Stimulated activated CD8-positive, alpha-beta memory T cell treated with anti-CD3 and anti-CD28 coated beads, Interleukin-4, amount 100 ng/mL, for 24 hours (primary cell): ENCODE data around the gene SFMBT1.
A peak's percentile ranks its signal among the peaks of the same experiment; 100 is the strongest.

Source experiments
- DNase-seq: peaks from one replicate; pipeline ENCODE4 v3.0.0-alpha.2; 2020; ENCODE audit warnings: low read depth

Gene SFMBT1

DNA sequence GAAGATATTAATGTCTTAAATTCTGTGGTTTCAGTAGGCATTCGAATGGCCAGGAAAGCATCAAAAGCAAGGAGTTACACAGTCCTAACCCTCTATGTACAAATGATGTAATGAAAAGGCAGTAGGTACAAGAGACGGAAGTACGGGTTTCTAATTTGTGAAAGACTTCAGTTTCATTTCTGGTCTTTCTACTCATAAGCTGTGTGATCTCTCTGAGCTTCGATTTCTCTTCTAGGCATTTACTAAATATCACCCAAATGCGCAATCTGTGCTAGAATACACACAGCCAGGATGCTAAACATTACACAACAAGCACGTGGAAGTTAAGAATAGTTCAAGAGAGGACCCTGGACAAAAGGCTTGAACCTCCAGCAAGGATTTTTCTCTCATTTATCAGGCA lies 130.6 kb downstream of the SFMBT1 start:
- DNase-seq: no peak

DNA sequence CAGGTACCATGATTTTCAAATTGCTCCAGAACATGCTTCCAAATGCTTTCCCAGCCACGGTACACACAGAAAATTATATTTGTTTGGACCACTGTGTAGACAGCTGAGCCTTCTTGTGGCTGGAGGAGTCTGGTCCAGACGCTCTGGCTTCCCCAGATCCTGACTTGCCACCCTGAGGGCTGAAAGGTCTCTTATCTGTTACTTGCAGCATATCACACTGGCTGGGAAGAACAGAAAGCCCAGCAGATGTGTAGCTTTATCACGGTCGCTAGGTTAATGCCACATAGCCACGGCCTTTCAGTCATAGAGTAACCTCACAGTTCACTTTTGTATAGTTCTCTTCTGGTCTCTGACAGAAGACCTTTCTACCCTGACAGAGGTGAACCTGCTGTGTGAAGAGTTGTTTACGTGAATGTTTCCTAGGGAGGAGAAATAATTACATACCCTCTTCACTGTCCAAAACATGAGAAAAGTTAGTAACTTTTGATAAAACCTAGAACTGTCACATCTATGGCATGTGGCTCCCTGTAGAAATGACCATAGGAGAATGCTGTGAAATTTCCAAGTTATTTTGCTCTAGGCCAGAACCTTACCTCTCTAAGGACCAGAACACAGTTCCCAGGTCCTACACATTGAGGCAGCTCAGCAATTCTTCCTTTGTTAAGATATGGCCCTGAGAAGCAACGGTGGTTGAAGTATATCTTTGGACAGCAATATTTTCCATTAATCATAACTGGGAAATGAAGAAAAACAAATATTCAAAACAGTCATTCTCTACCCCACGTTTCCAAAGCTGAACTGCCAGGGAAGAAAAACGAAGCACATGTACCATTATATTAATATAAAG lies 132.8 kb downstream of the SFMBT1 start:
- DNase-seq: no peak

DNA sequence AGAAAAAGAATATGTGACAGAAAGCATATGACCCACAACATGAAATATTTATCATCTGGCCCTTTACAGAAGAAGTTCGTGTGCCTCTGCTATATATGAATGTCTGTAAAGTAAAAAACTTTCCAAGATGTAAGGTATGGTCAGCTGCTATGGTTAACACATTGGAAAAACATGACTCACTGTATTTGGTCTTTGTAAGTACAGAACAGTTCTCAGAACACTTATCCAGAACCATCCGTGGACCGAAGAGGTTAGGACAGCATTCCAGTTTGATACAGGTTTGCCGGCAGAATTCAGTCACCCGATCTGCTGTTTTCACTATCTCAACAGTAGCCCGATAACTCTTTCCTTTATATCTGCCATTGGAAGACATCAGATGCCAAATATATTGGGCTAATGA lies 135.1 kb downstream of the SFMBT1 start:
- DNase-seq: no peak

GRCh38 chr3:52907497-52907896 lies 138.4 kb downstream of the SFMBT1 start:
- DNase-seq: no peak

DNA sequence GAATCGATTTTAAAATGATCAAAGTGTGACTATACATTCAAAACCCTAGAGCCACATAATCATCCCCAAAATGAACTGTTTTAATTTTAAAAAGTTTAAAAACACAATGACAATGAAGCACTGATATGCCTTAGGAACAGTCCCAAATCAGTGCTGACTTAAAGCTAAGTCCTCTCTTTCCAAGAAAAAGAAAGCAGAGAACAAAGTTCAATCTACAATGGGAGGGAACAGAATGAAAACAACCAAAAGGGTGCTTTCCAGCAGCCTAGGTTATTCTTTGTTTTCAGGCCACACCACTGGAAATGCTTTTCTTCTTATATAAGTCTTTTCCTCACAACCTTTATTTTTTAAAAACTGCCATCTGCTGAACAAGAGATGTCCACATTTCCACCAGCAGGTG lies 141.3 kb downstream of the SFMBT1 start:
- no peak for DNase-seq

DNA sequence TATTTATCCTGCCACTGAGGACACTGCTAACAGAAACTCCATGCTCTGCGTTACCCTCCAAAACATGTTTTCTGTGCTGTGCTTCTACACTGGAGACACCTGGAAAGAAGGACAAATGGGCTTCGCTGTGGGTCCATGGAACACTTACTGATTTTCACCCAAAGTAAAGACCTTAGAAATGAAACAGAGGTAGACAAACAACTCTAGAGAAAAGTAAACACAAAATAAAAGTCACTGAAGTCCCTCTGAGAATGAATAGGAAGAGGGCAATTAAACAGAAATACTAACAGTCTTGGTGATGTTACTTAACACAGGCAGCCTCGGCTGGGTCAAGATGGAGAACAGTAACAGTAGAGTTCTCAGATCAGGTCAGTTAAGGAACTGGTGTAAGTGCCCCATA lies 141.9 kb downstream of the SFMBT1 start:
- no peak for DNase-seq

DNA sequence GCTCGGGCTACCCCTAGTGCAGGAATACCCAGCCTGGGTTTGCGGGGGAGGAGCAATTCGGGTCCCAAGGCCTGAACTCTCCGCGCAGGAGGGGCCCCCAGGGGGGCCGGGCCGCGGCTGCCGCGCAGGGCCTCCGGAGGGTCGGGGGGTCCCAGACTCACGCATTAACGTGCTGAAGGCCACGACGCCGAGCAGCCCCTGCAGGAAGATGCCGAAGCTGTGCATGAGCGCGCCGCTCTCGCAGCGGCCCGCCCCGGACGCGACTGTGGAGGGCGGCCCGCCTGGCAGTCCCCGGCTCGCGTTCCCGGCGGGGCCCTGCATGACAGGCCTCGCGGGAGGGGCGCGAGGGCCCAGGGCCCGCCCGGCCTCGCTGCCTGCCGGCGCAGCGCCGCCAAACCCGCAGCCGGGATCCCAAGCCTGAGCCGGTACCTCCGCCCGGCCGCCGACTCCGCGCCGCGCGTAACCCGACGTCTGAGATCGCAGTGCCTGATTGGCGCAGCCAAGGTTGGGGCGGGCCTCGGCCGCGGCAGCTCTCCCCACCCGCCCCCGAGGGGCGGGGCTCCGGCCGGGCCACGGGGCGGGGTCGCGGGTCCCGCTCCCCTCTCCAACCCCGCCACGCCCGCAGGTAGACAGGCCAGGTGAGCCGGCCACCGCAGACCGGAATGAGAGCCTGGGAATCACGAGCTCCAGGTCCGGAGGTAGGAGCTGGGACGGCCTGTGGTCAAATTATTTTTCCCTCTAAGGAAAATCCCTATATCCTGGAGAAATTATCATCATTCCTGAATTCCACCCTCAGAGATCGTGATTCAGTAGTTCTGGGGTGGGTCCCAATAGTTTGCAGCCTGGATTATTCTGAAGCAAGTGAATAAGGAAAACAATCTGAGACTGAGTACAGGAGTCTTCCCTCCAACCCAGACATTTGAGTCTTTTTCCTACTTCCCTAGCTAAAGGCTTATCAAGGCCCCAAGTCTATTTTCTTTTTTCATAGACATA lies 148.4 kb downstream of the SFMBT1 start, which contains the start of gene STIMATE:
Gene STIMATE (minus strand): TSS at position 419 of the 993 bp plus-strand sequence. CDS start 98 bp downstream, at position 321.
- DNase-seq: peak; percentile 79

GRCh38 chr3:52896613-52897012 lies 149.3 kb downstream of the SFMBT1 start:
- DNase-seq: no peak

GRCh38 chr3:52896151-52896550 lies 149.7 kb downstream of the SFMBT1 start:
- DNase-seq: no peak

- DNase-seq: no peak
Observed at GRCh38 chr3:52895418-52895817, 150.5 kb downstream of the SFMBT1 start.

DNA sequence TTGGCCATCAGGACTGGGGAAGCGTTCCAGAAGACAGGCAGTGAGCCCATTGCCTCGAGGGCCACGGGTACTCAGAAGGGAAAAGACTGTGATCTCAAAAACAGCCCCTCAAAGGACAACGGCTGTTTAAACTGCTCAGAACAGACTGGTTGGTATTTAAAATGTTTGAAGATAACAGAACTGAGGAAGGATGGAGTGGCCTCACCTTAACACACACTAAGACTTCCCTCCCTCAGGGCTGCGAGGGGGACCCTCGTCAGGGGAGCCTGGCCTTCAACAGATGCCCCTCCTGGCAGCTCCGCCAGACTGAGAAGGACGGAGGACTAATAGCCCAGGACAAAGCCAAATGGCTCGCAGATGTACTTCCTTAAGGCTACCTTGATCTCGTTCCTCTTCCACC lies 151.1 kb downstream of the SFMBT1 start:
- DNase-seq: no peak

GRCh38 chr3:52893723-52894122 lies 152.2 kb downstream of the SFMBT1 start:
- DNase-seq: no peak

DNA sequence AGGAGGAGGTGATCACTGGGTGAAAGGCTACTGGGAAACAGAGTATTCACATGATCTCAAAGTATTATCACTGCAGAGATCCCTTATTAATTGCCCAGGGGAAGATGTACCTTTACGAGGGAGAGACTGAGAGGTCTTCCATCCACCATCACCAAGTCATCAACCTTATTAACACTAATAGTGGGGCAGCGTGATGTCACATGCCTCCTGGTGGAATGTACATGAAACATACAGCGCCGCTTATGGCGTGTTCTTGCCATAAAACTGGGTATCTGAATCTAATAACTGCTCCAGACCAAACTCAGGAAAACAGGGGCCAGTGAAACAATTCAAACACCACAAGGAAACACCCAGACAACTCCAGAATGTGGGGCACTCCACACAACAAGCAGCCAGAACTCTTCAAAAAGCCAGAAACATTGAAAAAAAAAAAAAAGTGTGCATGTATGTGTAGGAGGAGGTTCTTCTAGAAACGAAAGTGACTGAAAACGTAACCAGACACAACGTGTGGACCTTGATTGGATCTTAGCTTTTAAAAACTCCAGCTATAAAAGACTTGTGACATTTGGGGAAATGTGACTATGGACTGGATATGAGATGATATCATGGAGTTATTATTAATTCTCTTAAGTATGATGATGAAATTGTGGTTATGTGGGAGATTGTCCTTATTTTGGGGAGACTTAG lies 153.1 kb downstream of the SFMBT1 start:
- no peak for DNase-seq

GRCh38 chr3:52892290-52892624 lies 153.6 kb downstream of the SFMBT1 start:
- no peak for DNase-seq

DNA sequence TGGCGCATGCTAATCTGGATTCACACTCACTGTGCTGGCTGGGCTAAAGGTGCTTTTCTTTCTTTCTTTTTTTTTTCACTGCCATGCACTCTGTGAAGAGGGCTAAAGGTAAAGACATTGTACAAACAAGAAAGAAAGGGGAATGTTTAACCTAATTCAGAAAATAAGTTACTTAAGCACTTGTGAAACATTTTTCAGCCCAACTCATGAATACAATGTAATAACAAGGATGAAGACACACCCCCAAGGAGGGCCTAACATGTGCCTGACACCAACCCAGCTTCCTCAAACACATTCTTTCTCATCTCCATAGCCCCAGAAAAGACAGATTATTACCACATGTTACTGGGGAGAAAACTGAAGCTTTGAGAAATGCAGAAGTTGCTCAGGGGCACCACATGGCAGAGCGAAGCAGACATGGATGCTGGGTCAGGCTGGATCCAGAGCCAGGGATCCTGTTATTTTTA lies 154.2 kb downstream of the SFMBT1 start:
- no peak for DNase-seq

DNA sequence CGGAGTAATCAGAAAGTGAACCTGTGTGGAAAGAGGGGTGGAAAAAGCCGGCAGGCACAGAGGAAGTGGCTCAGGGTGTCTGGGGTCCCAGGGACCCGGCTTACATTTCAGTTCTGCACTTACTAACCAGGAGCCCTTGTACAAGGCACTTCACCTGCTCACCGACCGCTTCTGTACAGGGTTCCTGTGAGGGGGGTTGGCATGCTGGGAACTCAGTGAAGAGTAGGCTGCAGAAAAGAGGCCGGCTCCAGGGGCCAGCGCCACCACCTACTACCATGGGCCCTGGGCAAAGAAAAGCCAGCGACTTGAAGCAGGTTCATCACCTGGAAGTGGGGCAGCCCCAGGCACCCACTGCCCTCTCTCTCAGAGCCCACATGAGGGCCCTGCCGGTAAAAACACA lies 154.7 kb downstream of the SFMBT1 start:
- DNase-seq: peak; percentile 20

- DNase-seq: no peak
Observed at GRCh38 chr3:52890735-52891134, 155.1 kb downstream of the SFMBT1 start.

- no peak for DNase-seq
Observed at GRCh38 chr3:52889901-52890300, 156.0 kb downstream of the SFMBT1 start.

DNA sequence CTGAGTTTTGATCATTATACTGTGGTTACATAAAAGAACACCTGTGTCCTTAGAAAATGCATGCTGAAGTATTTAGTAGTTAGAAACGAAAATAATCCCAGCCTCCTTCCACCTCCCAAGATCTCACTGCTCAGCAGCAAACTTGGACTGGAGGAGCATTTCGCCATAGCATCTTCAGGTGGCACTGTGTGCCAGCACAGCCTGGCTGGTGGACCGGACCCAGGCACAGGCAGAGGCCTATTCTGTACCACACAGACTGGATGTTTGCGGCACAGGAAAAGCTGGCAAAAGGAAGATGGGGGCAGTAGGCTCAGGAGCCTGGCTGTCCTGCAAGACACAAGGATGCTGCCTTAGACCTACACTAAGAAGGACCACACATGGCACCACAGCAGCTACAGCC lies 158.7 kb downstream of the SFMBT1 start:
- DNase-seq: no peak

DNA sequence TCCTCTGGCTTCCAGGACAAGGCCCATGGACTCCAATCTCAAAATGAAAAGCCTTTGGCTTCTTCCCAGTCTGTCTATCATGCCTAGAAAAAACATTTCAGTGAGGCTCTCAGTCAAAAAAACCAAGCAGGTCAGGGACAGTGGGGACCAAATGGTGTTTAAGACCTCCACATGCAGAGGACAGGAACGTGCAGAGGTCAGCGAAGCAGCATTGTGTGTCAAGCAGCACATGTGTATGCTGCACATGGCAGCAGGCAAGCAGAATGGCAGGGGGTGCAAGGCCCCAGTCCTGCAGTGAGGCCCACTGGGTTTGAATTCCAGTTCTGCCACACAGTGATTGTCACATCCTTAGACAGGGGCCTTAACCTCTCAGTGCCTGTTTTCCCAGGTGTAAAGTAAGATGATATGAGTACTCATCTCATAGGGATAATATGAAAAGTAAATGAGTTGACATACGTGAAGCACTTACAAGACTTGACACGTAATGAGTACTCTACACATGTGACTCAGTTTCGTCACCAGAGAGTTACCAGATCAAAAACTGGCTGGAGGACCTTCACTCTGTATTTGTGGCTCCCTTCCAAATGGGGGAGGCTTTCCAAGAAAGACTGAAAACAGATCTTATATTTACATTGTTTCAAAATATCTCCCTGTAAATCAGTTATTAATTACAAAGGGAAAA lies 159.7 kb downstream of the SFMBT1 start:
- DNase-seq: no peak

- no peak for DNase-seq
Observed at GRCh38 chr3:52882377-52882776, 163.5 kb downstream of the SFMBT1 start.

DNA sequence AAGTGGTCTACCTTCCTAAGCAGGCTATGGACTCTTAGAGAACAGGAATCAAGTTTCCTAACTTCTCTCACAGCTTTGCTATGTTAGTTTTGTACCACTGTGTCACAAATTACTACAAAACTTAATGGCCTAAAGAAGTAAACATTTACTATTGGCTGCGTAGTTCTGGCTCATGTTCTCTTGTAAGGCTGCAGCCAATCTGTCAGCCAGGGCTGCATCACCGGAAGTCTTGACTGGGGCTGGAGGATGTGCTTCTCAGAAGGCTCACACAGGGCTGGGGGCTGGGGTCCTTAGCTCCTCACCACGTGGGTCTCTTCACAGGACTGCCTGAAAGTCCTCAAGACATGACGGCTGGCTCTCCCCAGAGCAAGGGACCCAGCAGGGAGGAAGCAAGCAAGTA lies 164.0 kb downstream of the SFMBT1 start:
- DNase-seq: no peak
